Mammary epithelial cell (primary cell): ENCODE measurements around the gene ARHGEF4.

Source experiments
- CTCF ChIP-seq, 2 donors: IDR thresholded peaks in 1 of 2; conservative IDR thresholded peaks in 1 of 2; 2 replicates each; pipeline ENCODE4 v1.5.1; 2011 to 2012; ENCODE audit warnings: inconsistent platforms in 2 of 2, low read length in 2 of 2, mild to moderate bottlenecking in 2 of 2, control low read depth in 1 of 2, low read depth in 1 of 2; ENCODE audit not compliant: insufficient read depth in 1 of 2; ENCODE audit errors: extremely low read depth in 1 of 2
- EZH2 ChIP-seq: IDR thresholded peaks from 2 replicates; pipeline ENCODE4 v1.6.1; 2012; ENCODE audit warnings: low read length, inconsistent platforms, borderline replicate concordance

GRCh38 chr2:130810490-130810889 is 26.2 kb upstream of the ARHGEF4 start:
- TF ChIP-seq CTCF (conservative IDR thresholded peaks at IDR 0.05 in 1 of 2, IDR thresholded peaks at IDR 0.05 in 1 of 2; ENCODE audit: extremely low read depth in 1 of 2, insufficient read depth in 1 of 2, low read depth in 1 of 2, low read length in 2 of 2): no peak
- TF ChIP-seq EZH2: no peak
